GM12875 (cell line): Measurements from ENCODE around the gene RPN2.
A peak's percentile ranks its signal among the peaks of the same experiment; 100 is the strongest.

ENCODE experiments used
- H3K4me3 ChIP-seq: one replicate; pipeline ENCODE4 v1.5.1; 2011; ENCODE audit warnings: low read depth, low read length, control low read depth
- TF ChIP-seq, protein P1 (sequence below): IDR thresholded peaks from 2 replicates; pipeline ENCODE4 v1.5.1; 2011; ENCODE audit warnings: low read depth, mild to moderate bottlenecking, control low read depth, inconsistent platforms, low read length, moderate library complexity, borderline replicate concordance; ENCODE audit not compliant: insufficient read depth

The RPN2 gene

DNA sequence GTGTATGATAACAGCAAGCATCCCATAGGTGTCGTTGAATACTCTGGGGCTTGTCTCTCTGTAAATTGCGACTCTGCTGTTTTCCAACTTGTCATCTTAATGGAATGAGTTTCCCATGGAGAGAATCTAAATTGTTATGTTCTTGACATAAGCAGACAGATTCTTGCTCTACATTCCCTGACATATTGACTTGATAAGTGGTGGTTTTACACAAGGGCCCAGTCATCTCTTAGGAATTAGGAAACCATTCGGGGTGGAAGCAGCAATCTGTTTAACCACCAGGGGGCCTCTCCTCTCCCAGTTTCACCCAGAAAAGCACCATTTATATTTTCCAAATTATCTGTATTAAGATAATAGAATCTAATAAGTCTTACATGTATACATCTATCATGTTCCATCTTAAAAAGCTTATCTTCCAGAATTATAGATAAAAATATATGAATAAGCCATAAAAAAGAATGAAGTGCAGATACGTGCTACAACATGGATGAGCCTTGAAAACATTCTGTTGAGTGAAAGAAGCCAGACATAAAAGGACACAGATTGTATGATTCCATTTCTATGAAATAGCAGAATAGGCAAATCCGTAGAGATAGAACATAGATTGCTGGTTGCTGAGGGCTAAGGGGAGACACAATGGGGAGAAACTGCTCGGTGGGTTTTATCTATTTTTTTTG lies 23.3 kb downstream of the RPN2 start:
- H3K4me3 ChIP-seq: no peak overlapping the region
- TF ChIP-seq, protein P1, sequence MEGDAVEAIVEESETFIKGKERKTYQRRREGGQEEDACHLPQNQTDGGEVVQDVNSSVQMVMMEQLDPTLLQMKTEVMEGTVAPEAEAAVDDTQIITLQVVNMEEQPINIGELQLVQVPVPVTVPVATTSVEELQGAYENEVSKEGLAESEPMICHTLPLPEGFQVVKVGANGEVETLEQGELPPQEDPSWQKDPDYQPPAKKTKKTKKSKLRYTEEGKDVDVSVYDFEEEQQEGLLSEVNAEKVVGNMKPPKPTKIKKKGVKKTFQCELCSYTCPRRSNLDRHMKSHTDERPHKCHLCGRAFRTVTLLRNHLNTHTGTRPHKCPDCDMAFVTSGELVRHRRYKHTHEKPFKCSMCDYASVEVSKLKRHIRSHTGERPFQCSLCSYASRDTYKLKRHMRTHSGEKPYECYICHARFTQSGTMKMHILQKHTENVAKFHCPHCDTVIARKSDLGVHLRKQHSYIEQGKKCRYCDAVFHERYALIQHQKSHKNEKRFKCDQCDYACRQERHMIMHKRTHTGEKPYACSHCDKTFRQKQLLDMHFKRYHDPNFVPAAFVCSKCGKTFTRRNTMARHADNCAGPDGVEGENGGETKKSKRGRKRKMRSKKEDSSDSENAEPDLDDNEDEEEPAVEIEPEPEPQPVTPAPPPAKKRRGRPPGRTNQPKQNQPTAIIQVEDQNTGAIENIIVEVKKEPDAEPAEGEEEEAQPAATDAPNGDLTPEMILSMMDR: peak; percentile 58; the same call in 1 of the 2 replicates

DNA sequence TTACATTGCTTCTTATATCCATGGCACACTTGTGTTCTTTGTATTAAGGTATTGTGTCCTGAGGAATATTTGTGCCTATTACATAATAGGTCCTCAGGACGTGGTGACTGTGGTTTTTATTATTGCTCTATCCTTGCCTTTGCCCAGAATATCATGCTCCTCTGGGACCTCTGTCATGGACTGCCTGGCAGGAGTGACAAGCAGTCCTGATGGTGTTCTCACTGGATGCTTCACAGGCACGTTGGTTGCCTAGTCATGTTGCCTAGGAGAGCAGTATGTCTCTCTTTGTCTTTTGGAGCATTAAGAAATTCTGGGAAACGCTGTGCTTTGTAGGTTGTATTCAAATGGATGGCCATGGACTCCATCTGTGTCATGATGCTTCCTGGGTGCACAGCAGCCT lies 24.9 kb downstream of the RPN2 start:
- H3K4me3 ChIP-seq: no peak overlapping the region
- TF ChIP-seq, protein P1: no peak

DNA sequence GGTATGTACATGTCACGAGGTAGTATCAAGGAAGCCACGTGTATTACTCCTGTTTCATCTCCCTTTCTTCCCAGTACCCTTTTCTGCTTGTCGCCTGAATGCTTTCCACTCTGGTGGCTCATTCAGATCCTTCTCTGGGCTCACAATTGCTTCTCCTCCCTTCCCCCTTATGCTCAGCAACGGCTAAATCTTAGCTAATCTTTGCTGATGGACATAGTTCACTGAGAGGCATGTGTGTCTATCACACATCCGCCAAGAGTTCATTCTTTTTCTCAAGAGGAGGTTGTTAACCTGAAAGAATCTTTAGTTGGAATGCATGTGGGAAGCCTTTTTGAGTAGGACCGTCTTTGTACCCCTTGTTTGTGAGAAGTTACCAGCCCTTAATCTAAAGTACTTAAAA lies 26.0 kb downstream of the RPN2 start:
- H3K4me3 ChIP-seq: no peak overlapping the region
- TF ChIP-seq, protein P1: no peak

DNA sequence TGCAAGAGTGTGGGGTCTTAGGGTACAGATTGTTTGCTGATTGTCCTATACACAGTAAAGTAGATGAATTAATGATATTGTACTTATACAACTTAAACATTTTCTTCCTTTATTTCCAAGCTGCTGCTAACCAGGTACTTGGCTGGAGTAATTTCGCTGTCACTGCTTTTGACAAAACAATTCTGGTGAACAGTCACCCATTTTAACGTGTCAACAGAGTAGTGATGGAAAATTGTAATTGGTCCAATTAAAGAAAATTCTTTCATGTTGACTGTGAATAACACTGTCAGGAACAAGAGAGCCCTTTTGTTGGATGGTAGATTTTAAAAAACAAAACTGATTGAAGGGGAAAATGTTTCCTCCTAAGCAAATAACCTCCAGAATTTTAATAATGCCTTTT lies 26.7 kb downstream of the RPN2 start:
- no peak overlapping the region for H3K4me3 ChIP-seq
- TF ChIP-seq, protein P1: no peak

DNA sequence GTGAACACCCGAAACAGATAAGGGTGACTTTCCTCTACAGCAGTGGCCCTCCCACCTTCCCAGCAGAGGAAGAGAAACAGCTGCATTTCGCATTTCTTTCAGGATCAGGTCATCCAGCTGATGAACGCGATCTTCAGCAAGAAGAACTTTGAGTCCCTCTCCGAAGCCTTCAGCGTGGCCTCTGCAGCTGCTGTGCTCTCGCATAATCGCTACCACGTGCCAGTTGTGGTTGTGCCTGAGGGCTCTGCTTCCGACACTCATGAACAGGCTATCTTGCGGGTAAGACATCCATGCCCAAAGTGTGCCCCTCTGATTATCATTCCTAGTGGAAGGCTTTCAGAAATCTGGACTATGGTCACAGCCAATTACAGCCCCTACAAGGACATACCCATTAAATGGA lies 28.0 kb downstream of the RPN2 start:
- no peak overlapping the region for H3K4me3 ChIP-seq

DNA sequence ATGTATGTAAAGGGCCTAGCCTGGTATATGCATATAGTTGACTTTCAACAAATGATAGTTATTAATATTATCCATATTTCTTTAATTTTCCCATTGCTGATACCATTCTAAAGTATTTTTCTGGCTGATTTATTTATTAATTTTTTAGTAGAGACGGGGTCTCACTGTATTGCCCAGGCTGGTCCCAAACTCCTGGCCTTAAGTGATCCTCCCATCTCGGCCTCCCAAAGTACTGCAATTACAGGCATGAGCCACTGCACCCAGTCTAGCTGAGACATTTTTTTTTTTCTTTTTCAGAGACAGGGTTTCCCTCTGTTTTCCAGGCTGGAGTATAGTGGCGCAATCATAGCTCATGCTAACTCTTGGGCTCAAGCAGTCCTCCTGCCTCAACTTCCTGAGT lies 30.1 kb downstream of the RPN2 start:
- TF ChIP-seq, protein P1: no peak
- no peak overlapping the region for H3K4me3 ChIP-seq

More for the DNA sequence above, 28.0 kb downstream of the RPN2 start:
- TF ChIP-seq, protein P1: no peak

DNA sequence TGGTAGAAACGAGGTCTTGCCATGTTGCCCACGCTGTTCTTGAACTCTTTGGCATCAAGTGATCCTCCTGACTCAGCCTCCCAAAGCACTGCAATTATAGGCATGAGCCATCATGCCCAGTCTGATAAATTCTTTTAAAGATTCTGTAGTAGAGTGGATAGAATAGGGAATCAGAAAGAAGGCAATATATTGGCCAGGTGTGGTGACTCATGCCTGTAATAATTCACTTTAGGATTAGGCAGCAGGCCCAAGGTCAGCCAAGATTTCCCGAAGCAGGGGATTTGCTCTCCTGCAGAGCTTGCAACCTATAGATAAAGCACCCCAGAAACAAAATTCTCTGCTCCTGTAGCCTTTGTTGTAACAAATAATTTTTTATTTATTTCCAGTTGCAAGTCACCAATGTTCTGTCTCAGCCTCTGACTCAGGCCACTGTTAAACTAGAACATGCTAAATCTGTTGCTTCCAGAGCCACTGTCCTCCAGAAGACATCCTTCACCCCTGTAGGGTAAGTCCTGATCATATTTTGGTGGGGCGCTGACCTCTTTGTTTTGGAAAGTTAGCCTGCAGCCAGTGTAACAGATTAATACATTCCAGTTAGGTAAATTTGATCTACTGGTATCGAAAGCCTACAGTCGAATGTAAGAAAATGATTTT lies 30.7 kb downstream of the RPN2 start:
- TF ChIP-seq, protein P1: no peak
- H3K4me3 ChIP-seq: no peak overlapping the region
